ENCODE measurements around the gene GPR55. TPM values are rescaled to one million over a fixed set of nuclear protein-coding genes. Genes with fewer than 3 reads are reported as not detected.

Gene GPR55
- polyA plus RNA-seq, 1 donor = 0.63 TPM

DNA sequence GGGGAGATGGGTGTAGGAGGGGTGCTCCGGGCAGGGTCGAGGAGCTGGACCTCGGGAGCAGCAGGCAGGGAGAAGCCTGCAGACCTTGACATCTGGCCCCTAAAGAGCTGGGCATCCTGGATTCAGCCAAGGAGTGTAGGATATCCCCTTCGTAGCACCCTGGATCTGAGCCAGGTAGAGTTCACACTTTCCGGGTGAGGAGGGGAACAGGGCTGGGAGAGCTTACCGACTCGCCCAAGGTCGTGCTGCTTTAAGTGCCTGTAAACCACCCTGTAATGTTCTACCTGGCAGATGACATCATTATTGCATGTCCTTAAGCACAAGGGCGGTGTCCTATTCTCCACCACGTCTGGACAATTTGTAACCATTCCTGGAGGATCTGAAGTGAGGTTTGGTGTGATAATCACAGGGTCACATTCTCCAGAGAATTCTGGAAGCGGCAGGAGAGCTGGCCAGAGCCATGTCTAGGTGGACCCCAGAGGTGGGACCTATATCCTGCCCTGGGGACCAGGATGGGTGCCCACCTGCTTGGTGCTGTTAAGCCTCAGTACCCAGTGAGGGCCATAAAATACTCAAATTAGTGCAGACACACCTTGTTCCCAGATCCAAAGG, 45.7 kb downstream of the GPR55 start:
- no peaks in the 10 kb centered on the region for H3K9me3 ChIP-seq (ENCODE audit: control insufficient read depth, low read depth, low read length)
- H3K4me3 ChIP-seq (ENCODE audit: low read length) = no peak overlapping the region
- WGBS (ENCODE audit: insufficient coverage, low lambda C conversion rate) = no CpG with 5 or more reads among the region's 11 CpGs
- H3K36me3 ChIP-seq (ENCODE audit: control insufficient read depth, insufficient read depth, low read length) = peaks cover 42% of the 10 kb centered on the region
- H3K4me1 ChIP-seq (ENCODE audit: control insufficient read depth, insufficient read depth, low read length) = peaks cover 39% of the 10 kb centered on the region
- no peaks in the 10 kb centered on the region for H3K27me3 ChIP-seq (ENCODE audit: control insufficient read depth, insufficient read depth, low read length)
- DNase-seq = peak; percentile 88 to 94
- H3K27ac ChIP-seq (ENCODE audit: low read length) = peak overlapping the region; percentile 75

DNA sequence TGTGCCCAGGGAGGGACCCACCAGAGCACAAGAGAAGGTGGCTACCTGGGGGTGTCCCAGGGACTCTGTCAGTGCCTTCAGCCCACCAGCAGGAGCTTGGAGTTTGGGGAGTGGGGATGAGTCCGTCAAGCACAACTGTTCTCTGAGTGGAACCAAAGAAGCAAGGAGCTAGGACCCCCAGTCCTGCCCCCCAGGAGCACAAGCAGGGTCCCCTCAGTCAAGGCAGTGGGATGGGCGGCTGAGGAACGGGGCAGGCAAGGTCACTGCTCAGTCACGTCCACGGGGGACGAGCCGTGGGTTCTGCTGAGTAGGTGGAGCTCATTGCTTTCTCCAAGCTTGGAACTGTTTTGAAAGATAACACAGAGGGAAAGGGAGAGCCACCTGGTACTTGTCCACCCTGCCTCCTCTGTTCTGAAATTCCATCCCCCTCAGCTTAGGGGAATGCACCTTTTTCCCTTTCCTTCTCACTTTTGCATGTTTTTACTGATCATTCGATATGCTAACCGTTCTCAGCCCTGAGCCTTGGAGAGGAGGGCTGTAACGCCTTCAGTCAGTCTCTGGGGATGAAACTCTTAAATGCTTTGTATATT, 46.3 kb downstream of the GPR55 start:
- H3K36me3 ChIP-seq (ENCODE audit: control insufficient read depth, insufficient read depth, low read length) = peaks cover 49% of the 10 kb centered on the region
- peak overlapping the region; percentile 75 for H3K27ac ChIP-seq (ENCODE audit: low read length)
- 60% methylated on average over 1 of the region's 10 CpGs for WGBS (ENCODE audit: insufficient coverage, low lambda C conversion rate)
- H3K27me3 ChIP-seq (ENCODE audit: control insufficient read depth, insufficient read depth, low read length) = no peaks in the 10 kb centered on the region
- H3K4me3 ChIP-seq (ENCODE audit: low read length) = no peak overlapping the region
- H3K9me3 ChIP-seq (ENCODE audit: control insufficient read depth, low read depth, low read length) = no peaks in the 10 kb centered on the region
- DNase-seq = peak in 1 of 2 donors; percentile 35
- peaks cover 42% of the 10 kb centered on the region for H3K4me1 ChIP-seq (ENCODE audit: control insufficient read depth, insufficient read depth, low read length)

- Histone ChIP-seq H3K27ac (ENCODE audit: low read length) (peak overlapping the region; percentile 75), H3K9me3 (ENCODE audit: control insufficient read depth, low read depth, low read length) (no peaks in the 10 kb centered on the region), H3K36me3 (ENCODE audit: control insufficient read depth, insufficient read depth, low read length) (peaks cover 56% of the 10 kb centered on the region), H3K4me1 (ENCODE audit: control insufficient read depth, insufficient read depth, low read length) (peaks cover 45% of the 10 kb centered on the region), H3K27me3 (ENCODE audit: control insufficient read depth, insufficient read depth, low read length) (no peaks in the 10 kb centered on the region), H3K4me3 (ENCODE audit: low read length) (no peak overlapping the region)
- WGBS (ENCODE audit: insufficient coverage, low lambda C conversion rate) = no CpG with 5 or more reads among the region's 20 CpGs
- DNase-seq = peak; percentile 59 to 82
These were observed 47.1 kb downstream of the GPR55 start for GRCh38 chr2:230877759-230878598.

- DNase-seq = peak; percentile 56 to 78
- peaks cover 60% of the 10 kb centered on the region for H3K36me3 ChIP-seq (ENCODE audit: control insufficient read depth, insufficient read depth, low read length)
- no peaks in the 10 kb centered on the region for H3K27me3 ChIP-seq (ENCODE audit: control insufficient read depth, insufficient read depth, low read length)
- no peak overlapping the region for H3K4me3 ChIP-seq (ENCODE audit: low read length)
- no CpG with 5 or more reads among the region's 27 CpGs for WGBS (ENCODE audit: insufficient coverage, low lambda C conversion rate)
- no peaks in the 10 kb centered on the region for H3K9me3 ChIP-seq (ENCODE audit: control insufficient read depth, low read depth, low read length)
- peak overlapping the region; percentile 75 for H3K27ac ChIP-seq (ENCODE audit: low read length)
- peaks cover 50% of the 10 kb centered on the region for H3K4me1 ChIP-seq (ENCODE audit: control insufficient read depth, insufficient read depth, low read length)
These were observed 47.8 kb downstream of the GPR55 start for GRCh38 chr2:230877116-230877758.

DNA sequence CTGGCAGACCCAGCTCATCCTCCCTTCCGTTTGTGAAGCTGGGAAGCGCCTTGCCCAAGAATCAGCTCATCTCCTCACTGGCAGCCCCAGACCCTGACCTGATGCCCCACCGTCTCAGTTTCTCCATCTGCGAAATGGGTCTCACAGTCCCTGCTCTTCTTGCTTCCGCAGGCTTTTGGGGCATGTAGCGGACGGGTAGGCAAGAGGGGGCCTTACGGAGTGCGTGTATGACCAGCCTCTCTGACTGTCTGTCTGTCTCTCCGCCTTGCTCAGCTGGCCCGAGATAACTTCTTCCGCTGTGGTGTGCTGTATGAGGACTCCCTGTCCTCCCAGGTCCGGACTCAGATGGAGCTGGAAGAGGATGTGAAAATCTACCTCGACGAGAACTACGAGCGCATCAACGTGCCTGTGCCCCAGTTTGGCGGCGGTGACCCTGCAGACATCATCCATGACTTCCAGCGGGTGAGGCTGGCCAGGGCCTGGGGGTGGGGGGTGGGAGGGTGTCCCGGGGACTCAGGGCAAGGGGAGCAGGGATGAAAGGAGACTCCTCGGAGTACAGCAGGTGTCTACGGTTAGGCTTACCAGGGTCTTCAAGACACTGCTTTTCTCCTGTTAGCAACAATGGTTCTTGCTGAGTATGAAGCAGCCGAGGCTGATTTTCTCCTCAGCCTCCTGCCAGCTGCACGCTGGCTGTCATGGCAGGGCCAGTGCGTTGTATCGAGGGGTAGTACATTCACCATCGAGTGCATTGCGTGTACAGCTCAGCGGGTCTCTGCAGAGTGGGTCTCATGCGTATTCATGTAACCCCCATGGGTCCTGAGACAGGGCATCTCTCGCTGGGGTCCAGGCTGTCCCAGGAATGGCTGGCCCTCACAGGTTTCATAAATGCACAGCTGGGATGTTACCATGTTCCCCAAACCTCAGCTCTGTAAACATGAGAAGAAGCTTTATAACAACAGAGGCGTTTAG, 49.4 kb downstream of the GPR55 start:
- no CpG with 5 or more reads among the region's 34 CpGs for WGBS (ENCODE audit: insufficient coverage, low lambda C conversion rate)
- H3K4me1 ChIP-seq (ENCODE audit: control insufficient read depth, insufficient read depth, low read length) = peaks cover 66% of the 10 kb centered on the region
- H3K4me3 ChIP-seq (ENCODE audit: low read length) = no peak overlapping the region
- peaks cover 64% of the 10 kb centered on the region for H3K36me3 ChIP-seq (ENCODE audit: control insufficient read depth, insufficient read depth, low read length)
- H3K27me3 ChIP-seq (ENCODE audit: control insufficient read depth, insufficient read depth, low read length) = no peaks in the 10 kb centered on the region
- DNase-seq = no peak
- H3K27ac ChIP-seq (ENCODE audit: low read length) = no peak overlapping the region
- no peaks in the 10 kb centered on the region for H3K9me3 ChIP-seq (ENCODE audit: control insufficient read depth, low read depth, low read length)

DNA sequence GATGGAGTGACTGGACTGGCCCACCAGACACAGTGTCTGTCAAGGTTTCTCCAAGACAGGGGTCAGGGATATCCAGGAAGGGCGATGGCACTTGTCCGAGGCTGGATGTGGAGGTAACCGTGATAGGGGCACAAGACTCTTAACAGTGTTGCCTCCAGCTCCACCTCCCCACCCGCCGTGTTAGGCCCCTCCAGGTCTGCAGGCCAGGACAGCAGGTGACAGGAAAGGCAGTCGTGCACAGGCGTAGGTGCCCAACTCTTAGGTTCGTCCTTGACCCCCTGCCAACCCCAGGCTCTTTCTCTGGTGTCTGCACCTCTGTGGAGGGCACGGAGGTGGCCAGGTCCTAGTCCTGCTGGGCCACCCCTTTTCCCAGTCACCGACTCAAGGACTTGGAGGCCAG, 50.2 kb downstream of the GPR55 start:
- Histone ChIP-seq H3K36me3 (ENCODE audit: control insufficient read depth, insufficient read depth, low read length) (peaks cover 64% of the 10 kb centered on the region), H3K4me3 (ENCODE audit: low read length) (no peak overlapping the region), H3K9me3 (ENCODE audit: control insufficient read depth, low read depth, low read length) (no peaks in the 10 kb centered on the region), H3K27ac (ENCODE audit: low read length) (no peak overlapping the region), H3K4me1 (ENCODE audit: control insufficient read depth, insufficient read depth, low read length) (peaks cover 67% of the 10 kb centered on the region), H3K27me3 (ENCODE audit: control insufficient read depth, insufficient read depth, low read length) (no peaks in the 10 kb centered on the region)
- no peak for DNase-seq
- WGBS (ENCODE audit: insufficient coverage, low lambda C conversion rate) = no CpG with 5 or more reads among the region's 10 CpGs

DNA sequence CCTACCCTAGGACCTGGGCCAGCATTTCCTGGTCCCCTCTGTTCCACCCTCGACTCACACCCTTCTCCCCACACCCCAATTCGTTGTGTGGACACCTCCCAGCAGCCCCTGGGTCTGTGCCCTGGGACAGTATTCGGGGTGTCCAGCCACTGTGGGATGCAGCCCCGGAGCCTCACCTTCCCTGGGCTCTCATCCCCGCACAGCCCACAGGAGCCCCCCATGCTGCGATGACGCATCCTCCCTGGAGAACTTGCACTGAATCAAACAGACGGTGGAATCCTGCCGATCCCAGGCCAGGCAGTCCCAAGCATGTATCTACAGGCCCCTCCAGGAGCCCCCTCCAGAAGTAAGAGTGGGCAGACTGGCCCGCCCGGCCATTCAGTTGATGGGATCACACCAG, 50.6 kb downstream of the GPR55 start:
- Histone ChIP-seq H3K27ac (ENCODE audit: low read length) (no peak overlapping the region), H3K9me3 (ENCODE audit: control insufficient read depth, low read depth, low read length) (no peaks in the 10 kb centered on the region), H3K4me1 (ENCODE audit: control insufficient read depth, insufficient read depth, low read length) (peaks cover 67% of the 10 kb centered on the region), H3K27me3 (ENCODE audit: control insufficient read depth, insufficient read depth, low read length) (no peaks in the 10 kb centered on the region), H3K36me3 (ENCODE audit: control insufficient read depth, insufficient read depth, low read length) (peaks cover 64% of the 10 kb centered on the region), H3K4me3 (ENCODE audit: low read length) (no peak overlapping the region)
- DNase-seq = no peak
- WGBS (ENCODE audit: insufficient coverage, low lambda C conversion rate) = no CpG with 5 or more reads among the region's 11 CpGs

- Histone ChIP-seq H3K27me3 (ENCODE audit: control insufficient read depth, insufficient read depth, low read length) (no peaks in the 10 kb centered on the region), H3K36me3 (ENCODE audit: control insufficient read depth, insufficient read depth, low read length) (peaks cover 64% of the 10 kb centered on the region), H3K9me3 (ENCODE audit: control insufficient read depth, low read depth, low read length) (no peaks in the 10 kb centered on the region), H3K4me3 (ENCODE audit: low read length) (no peak overlapping the region), H3K4me1 (ENCODE audit: control insufficient read depth, insufficient read depth, low read length) (peaks cover 68% of the 10 kb centered on the region), H3K27ac (ENCODE audit: low read length) (no peak overlapping the region)
- WGBS (ENCODE audit: insufficient coverage, low lambda C conversion rate) = 83% methylated on average over 2 of the region's 13 CpGs
- no peak for DNase-seq
These were observed 51.2 kb downstream of the GPR55 start for GRCh38 chr2:230873661-230874401.

GRCh38 chr2:230872968-230873660, 51.9 kb downstream of the GPR55 start:
- Histone ChIP-seq H3K36me3 (ENCODE audit: control insufficient read depth, insufficient read depth, low read length) (peaks cover 58% of the 10 kb centered on the region), H3K4me1 (ENCODE audit: control insufficient read depth, insufficient read depth, low read length) (peaks cover 68% of the 10 kb centered on the region), H3K9me3 (ENCODE audit: control insufficient read depth, low read depth, low read length) (no peaks in the 10 kb centered on the region), H3K27ac (ENCODE audit: low read length) (peak overlapping the region; percentile 10), H3K27me3 (ENCODE audit: control insufficient read depth, insufficient read depth, low read length) (no peaks in the 10 kb centered on the region), H3K4me3 (ENCODE audit: low read length) (no peak overlapping the region)
- no peak for DNase-seq
- 88% methylated on average over 5 of the region's 21 CpGs for WGBS (ENCODE audit: insufficient coverage, low lambda C conversion rate)
